K562 (cell line): ENCODE data around the gene ONECUT1. TPM values are rescaled to one million over a fixed set of nuclear protein-coding genes. Genes with fewer than 3 reads are reported as not detected.

Experiments
- ATAC-seq: fragments of 200-7000 bp; cut with Tn5 transposase; 3 replicates; pipeline ENCODE4 v1.9.1; 2020; ENCODE audit warnings: moderate library complexity
- BruUV-seq: library from RNA; stranded (reverse); fragments of 400-500 nt; replicated peaks from 2 replicates; lab custom pipeline; 2021; lab: Mats Ljungman, UMichigan
- CTCF ChIA-PET: fragments of 300-600 bp; formaldehyde crosslinking; extraction: SDS; loops from one replicate; lab custom pipeline; 2021; ENCODE audit warnings: low intra/inter-chr PET ratio; lab: Yijun Ruan, JAX
- POLR2A ChIA-PET: fragments of 300-600, 350-650 bp; sonication (Branson Sonifier 250); formaldehyde crosslinking; extraction: SDS; loops from one replicate; lab custom pipeline; 2021; ENCODE audit warnings: antibody characterized with exemption, inconsistent platforms; lab: Yijun Ruan, JAX
- DNase-seq, 4 experiments: peaks; one replicate each; pipeline versions ENCODE4 v3.0.0 to v3.0.0-alpha.2; 2011 to 2018; ENCODE audit warnings: low spot score in 3 of 4, mixed read lengths in 3 of 4; ENCODE audit errors: extremely low read depth in 1 of 4
- FAIRE-seq: peaks from 2 replicates; lab custom pipeline; 2011; peaks lifted over from hg19 to GRCh38; lab: Jason Lieb, UNC
- H2AFZ ChIP-seq: 2 replicates; pipeline ENCODE4 v1.6.0; 2011; ENCODE audit warnings: low read depth, low read length, control low read depth, inconsistent platforms
- H3K27ac ChIP-seq: fragments of 200-600 bp; 3 replicates; pipeline ENCODE4 v1.8.0; 2011; ENCODE audit warnings: low read depth, mild to moderate bottlenecking, control low read depth, inconsistent platforms, low read length, moderate library complexity, mixed read lengths; ENCODE audit errors: extremely low read depth
- H3K27me3 ChIP-seq, 2 experiments: fragments of 300-600 bp in 1 of 2; 2 replicates in 1 of 2; 3 replicates in 1 of 2; pipeline versions ENCODE4 v1.6.0 to v1.8.0; 2011; ENCODE audit warnings: inconsistent platforms in 2 of 2, low read length in 2 of 2, mild to moderate bottlenecking in 1 of 2, mixed read lengths in 1 of 2, moderate library complexity in 1 of 2; ENCODE audit not compliant: control insufficient read depth in 2 of 2, insufficient read depth in 2 of 2
- H3K36me3 ChIP-seq: fragments of 300-600 bp; 3 replicates; pipeline ENCODE4 v1.8.0; 2011; ENCODE audit warnings: mild to moderate bottlenecking, low read length, inconsistent platforms; ENCODE audit not compliant: control insufficient read depth, insufficient read depth
- H3K4me1 ChIP-seq, 2 experiments: fragments of 200-600 bp in 1 of 2; replicated peaks in 1 of 2; 2 replicates in 1 of 2; 3 replicates in 1 of 2; pipeline versions ENCODE4 v1.5.1 to v1.8.0; 2011; ENCODE audit warnings: inconsistent platforms in 2 of 2, low read length in 2 of 2, mild to moderate bottlenecking in 1 of 2, mixed read lengths in 1 of 2, moderate library complexity in 1 of 2; ENCODE audit not compliant: control insufficient read depth in 2 of 2, insufficient read depth in 2 of 2
- H3K4me2 ChIP-seq: 2 replicates; pipeline ENCODE4 v1.6.1; 2011; ENCODE audit warnings: low read length, control low read depth, inconsistent platforms, mixed read lengths; ENCODE audit not compliant: insufficient read depth
- H3K4me3 ChIP-seq: fragments of 200-600 bp; sonication (generic), shearing (Covaris generic); 2 replicates; pipeline ENCODE4 v1.5.1; 2016; ENCODE audit warnings: control low read depth, inconsistent platforms
- H3K79me2 ChIP-seq: fragments of 200-600 bp; 3 replicates; pipeline ENCODE4 v1.8.0; 2011; ENCODE audit warnings: low read length, inconsistent platforms; ENCODE audit not compliant: control insufficient read depth, insufficient read depth
- H3K9ac ChIP-seq, 2 experiments: 2 replicates each; pipeline versions ENCODE4 v1.6.0 to v1.6.1; 2011; ENCODE audit warnings: low read depth in 2 of 2, low read length in 2 of 2, control low read depth in 1 of 2, inconsistent platforms in 1 of 2, mild to moderate bottlenecking in 1 of 2, mixed read lengths in 1 of 2; ENCODE audit not compliant: insufficient read depth in 1 of 2
- H3K9me1 ChIP-seq: one replicate; pipeline ENCODE4 v1.6.0; 2011; ENCODE audit warnings: inconsistent platforms, mild to moderate bottlenecking, low read length, moderate library complexity; ENCODE audit not compliant: control insufficient read depth, insufficient read depth
- H3K9me3 ChIP-seq: replicated peaks from 2 replicates; pipeline ENCODE4 v1.5.1; 2011; ENCODE audit warnings: low read depth, low read length, inconsistent platforms; ENCODE audit not compliant: control insufficient read depth, insufficient read depth
- H4K20me1 ChIP-seq: replicated peaks from 2 replicates; pipeline ENCODE4 v1.6.1; 2011; ENCODE audit warnings: low read length, inconsistent platforms, mixed read lengths; ENCODE audit not compliant: control insufficient read depth, insufficient read depth
- CBX5 ChIP-seq: IDR thresholded peaks from 2 replicates; pipeline ENCODE4 v1.6.1; 2014; ENCODE audit warnings: low read depth, borderline replicate concordance
- E2F5 ChIP-seq: sonication (generic); formaldehyde crosslinking; IDR thresholded peaks from 2 replicates; pipeline ENCODE4 v1.8.0; 2022; ENCODE audit warnings: mild to moderate bottlenecking, missing genetic modification reagents
- ELK3 ChIP-seq: fragments of 450-650 bp; formaldehyde crosslinking; IDR thresholded peaks from 2 replicates; pipeline ENCODE4 v1.4.0; 2020; ENCODE audit warnings: mild to moderate bottlenecking
- EP300 ChIP-seq: IDR thresholded peaks from 2 replicates; pipeline ENCODE4 v1.6.1; 2012; ENCODE audit warnings: low read length, improper control_type of control experiment
- EWSR1 ChIP-seq: fragments of 450-650 bp; IDR thresholded peaks from 2 replicates; pipeline ENCODE4 v1.6.1; 2018; ENCODE audit warnings: borderline replicate concordance, mild to moderate bottlenecking, low read depth, moderate library complexity; ENCODE audit not compliant: partially characterized antibody
- FOXM1 ChIP-seq, 2 experiments: fragments of 450-650 bp in 1 of 2; sonication (generic) in 1 of 2; formaldehyde crosslinking in 1 of 2; IDR thresholded peaks; 2 replicates each; pipeline versions ENCODE4 v1.6.1 to v1.9.0; 2017 to 2022; ENCODE audit warnings: low read depth in 2 of 2, mild to moderate bottlenecking in 2 of 2, missing genetic modification reagents in 1 of 2, moderate library complexity in 1 of 2
- MECOM ChIP-seq: fragments of 250-450 bp; sonication (Bioruptor Pico); IDR thresholded peaks from 2 replicates; pipeline ENCODE4 v1.8.0; 2022; ENCODE audit warnings: inconsistent platforms
- THRB ChIP-seq: fragments of 450-650 bp; formaldehyde crosslinking; conservative IDR thresholded peaks from 2 replicates; pipeline ENCODE4 v1.4.0; 2022; ENCODE audit warnings: mild to moderate bottlenecking, missing genetic modification characterization
- ZBTB26 ChIP-seq: fragments of 450-650 bp; formaldehyde crosslinking; IDR thresholded peaks from 2 replicates; pipeline ENCODE4 v1.4.0; 2022; ENCODE audit warnings: missing genetic modification characterization
- ZFP91 ChIP-seq: sonication (generic); formaldehyde crosslinking; IDR thresholded peaks from 2 replicates; pipeline ENCODE4 v1.8.0; 2022; ENCODE audit warnings: mild to moderate bottlenecking, missing genetic modification reagents
- ZNF140 ChIP-seq: fragments of 250-450 bp; sonication (Bioruptor Pico); IDR thresholded peaks from 2 replicates; pipeline ENCODE4 v1.8.0; 2021; ENCODE audit warnings: moderate library complexity, mild to moderate bottlenecking, inconsistent platforms
- whole genome bisulfite sequencing: fragments of 100-300 bp; shearing (Covaris generic); methylation state at CpG from one replicate; pipeline ENCODE4 v1.1.6; 2016; ENCODE audit warnings: low coverage, mixed read lengths; ENCODE audit not compliant: insufficient coverage; ENCODE audit errors: missing lambda C conversion rate; 5-methylcytosine and 5-hydroxymethylcytosine counted together
- in situ Hi-C: fragments of 300-500 bp; cut with MboI; formaldehyde crosslinking; loops from 4 replicates; pipeline ENCODE4 v1.15.0; 2018; ENCODE audit warnings: inconsistent platforms, mixed read lengths
- intact Hi-C: fragments of 100-400 bp; cut with micrococcal nuclease; formaldehyde crosslinking; loops from 2 replicates; pipeline ENCODE4 v1.14.2; 2022
- polyA plus RNA-seq, 8 experiments: library from polyadenylated mRNA; depleted of rRNA in 4 of 8; stranded (reverse) in 5 of 8; unstranded in 3 of 8; fragments of >200 nt; fragmentation: Nextera tagmentation in 2 of 8; fragmentation: Illumina TruSeq in 1 of 8; extraction: Ambion mirVana in 2 of 8; extraction: Trizol in 1 of 8; gene quantifications; 2 replicates each; pipeline versions ENCODE4 v1.2.1 to v1.2.3, GENCODE V29; 2011 to 2014; ENCODE audit warnings: inconsistent platforms in 1 of 8, missing spikeins in 1 of 8
- total RNA-seq, 7 experiments: library from RNA; depleted of rRNA in 6 of 7; stranded (reverse); fragments of >200 nt in 6 of 7; fragmentation: Illumina TruSeq in 2 of 7; extraction: Trizol in 2 of 7; gene quantifications; 2 replicates each; pipeline versions ENCODE4 v1.2.1 to v1.2.3, GENCODE V29; 2011 to 2021; ENCODE audit warnings: low replicate concordance in 1 of 7

The ONECUT1 gene
- total and polyA plus RNA-seq, 9 of the 15 experiments (the other 6 are each of a cell fraction or from before 2014, with no cell fraction given) = not detected

GRCh38 chr15:52797625-52798501 is 7.7 kb upstream of the ONECUT1 start (continued):
- TF ChIP-seq ZBTB26 (CRISPR knock-in tag) = no peak
- TF ChIP-seq ZNF140 (CRISPR knock-in tag) = no peak
- TF ChIP-seq, all 486 proteins: peak for 0

- FAIRE-seq (no peak), ATAC-seq (no peak), DNase-seq (no peak)
- intact Hi-C loops (no loop called here), in situ Hi-C loops (no loop called here)
- Histone ChIP-seq H3K9me3 (no peaks in the 10 kb centered on the region), H3K36me3 (no peaks in the 10 kb centered on the region), H3K4me2 (no peak overlapping the region), H3K4me1 (peaks cover 0 to 3% of the 10 kb centered on the region in 2 experiments; a peak in 1 of 5 replicates), H3K27ac (no peak overlapping the region), H4K20me1 (0 out of 2 replicates have a peak, but pooled peaks cover 3% of the 10 kb centered on the region), H3K9ac (no peak overlapping the region), H3K9me1 (no peaks in the 10 kb centered on the region), H3K79me2 (no peaks in the 10 kb centered on the region), H2AFZ (no peak overlapping the region), H3K27me3 (peaks cover 31 to 74% of the 10 kb centered on the region in 2 experiments; a peak in 3 of 5 replicates), H3K4me3 (no peak overlapping the region)
- ChIA-PET POLR2A (no interaction called here), CTCF (no interaction called here)
- no TSS peak for BruUV-seq
- WGBS = under 1% methylated on average over 8 of the region's 8 CpGs
- TF ChIP-seq EWSR1 (no peak), THRB (no peak), MECOM (CRISPR knock-in tag) (no peak), FOXM1 (IDR thresholded peaks at IDR 0.05; ENCODE audit: low read depth) (no peak), FOXM1 (CRISPR knock-in tag; IDR thresholded peaks at IDR 0.05; ENCODE audit: low read depth) (no peak), ELK3 (CRISPR knock-in tag) (no peak), ZFP91 (no peak), CBX5 (no peak), EP300 (no peak), E2F5 (no peak)
Measured at GRCh38 chr15:52796753-52797520, 6.8 kb upstream of the ONECUT1 start.
